ENCODE measurements around the gene GRAMD2A.

The GRAMD2A gene

GRCh38 chr15:72207558-72208085 lies 10.0 kb upstream of the GRAMD2A start:
- ChIA-PET POLR2A (interaction anchor here (1.1 kb wide), 1 partner anchor 19 kb away, joined by 3 read pairs; no protein-coding TSS in a partner anchor), CTCF (interaction anchor here (1.4 to 2.7 kb wide), 2 partner anchors 9 to 19 kb away, joined by 5 to 15 read pairs; no protein-coding TSS in a partner anchor)
- no peak for DNase-seq (ENCODE audit: extremely low spot score)
- no peak for TF ChIP-seq CTCF (IDR thresholded peaks at IDR 0.05; ENCODE audit: control extremely low read depth, extremely low read depth, low read depth, missing control alignments)

DNA sequence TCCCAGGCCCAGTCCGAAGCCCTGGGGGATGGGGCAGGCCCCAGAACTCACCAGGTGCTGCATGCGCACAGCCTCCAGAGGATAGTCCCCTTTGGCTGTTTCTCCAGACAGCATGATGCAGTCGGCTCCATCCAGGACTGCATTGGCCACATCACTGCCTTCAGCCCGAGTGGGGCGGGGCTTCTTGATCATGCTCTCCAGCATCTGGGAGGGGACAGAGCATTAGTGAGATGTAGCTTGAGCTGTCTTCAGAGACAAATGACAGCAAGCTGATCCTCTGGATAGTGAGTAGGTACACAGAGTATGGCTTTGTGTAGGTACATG lies 9.1 kb upstream of the GRAMD2A start:
- ChIA-PET CTCF (interaction anchor here (1.4 to 1.9 kb wide), 2 partner anchors 10 to 20 kb away, joined by 5 to 6 read pairs; no protein-coding TSS in a partner anchor), POLR2A (no interaction called here)
- TF ChIP-seq CTCF (IDR thresholded peaks at IDR 0.05; ENCODE audit: control extremely low read depth, extremely low read depth, low read depth, missing control alignments) = no peak

DNA sequence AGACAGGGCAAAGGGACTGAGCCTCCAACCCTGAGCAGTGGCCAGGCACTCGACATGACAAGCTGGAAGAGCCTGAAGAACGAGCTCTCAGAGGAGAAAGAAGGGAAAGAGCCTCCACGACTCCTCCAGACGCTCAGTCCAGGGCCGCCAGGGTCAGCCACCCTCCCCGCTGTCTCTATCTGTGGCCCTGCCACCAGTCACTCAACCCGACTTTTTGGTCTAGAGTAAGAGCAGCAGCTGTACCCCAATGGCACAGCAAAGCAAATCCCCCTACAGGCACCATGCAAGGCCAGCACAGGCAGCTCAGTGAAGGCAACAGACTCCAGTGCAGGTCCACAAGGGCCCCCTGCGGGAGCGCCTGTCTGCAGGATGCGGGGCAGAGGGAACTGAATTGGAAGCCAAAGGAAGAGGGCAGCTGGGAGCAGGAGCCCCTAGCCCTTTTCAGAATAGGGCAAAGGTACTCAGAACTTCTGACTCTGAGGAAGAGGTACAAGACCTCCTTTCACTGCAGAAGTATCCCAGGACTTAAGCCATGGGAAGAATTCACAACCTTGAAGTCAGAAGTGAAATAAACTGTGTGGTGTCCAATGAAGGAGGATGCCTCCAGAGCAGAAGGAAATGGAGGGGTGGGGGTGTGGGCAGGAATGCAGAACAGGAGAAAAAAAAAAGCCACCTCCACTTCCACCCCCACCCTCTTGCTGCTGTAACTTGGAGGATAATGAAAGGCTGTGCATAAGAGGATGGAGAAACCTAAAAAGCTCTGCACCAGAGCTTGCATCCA lies 8.5 kb upstream of the GRAMD2A start:
- TF ChIP-seq CTCF (IDR thresholded peaks at IDR 0.05; ENCODE audit: control extremely low read depth, extremely low read depth, low read depth, missing control alignments) = no peak
- no peak for DNase-seq (ENCODE audit: extremely low spot score)
- POLR2A ChIA-PET = interaction anchor here (1.1 kb wide), 1 partner anchor 11 kb away, joined by 3 read pairs; no protein-coding TSS in a partner anchor
- CTCF ChIA-PET = interaction anchor here (1.4 to 1.9 kb wide), 2 partner anchors 11 to 21 kb away, joined by 5 to 6 read pairs; no protein-coding TSS in a partner anchor

More for the DNA sequence above, 9.1 kb upstream of the GRAMD2A start:
- no peak for DNase-seq (ENCODE audit: extremely low spot score)

- TF ChIP-seq CTCF (IDR thresholded peaks at IDR 0.05; ENCODE audit: control extremely low read depth, extremely low read depth, low read depth, missing control alignments) = no peak
- ChIA-PET CTCF (interaction anchor here (0.7 to 1.9 kb wide), 2 partner anchors 11 to 22 kb away, joined by 3 to 6 read pairs; no protein-coding TSS in a partner anchor), POLR2A (interaction anchor here (1.1 kb wide), 1 partner anchor 12 kb away, joined by 3 read pairs; no protein-coding TSS in a partner anchor)
- no peak for DNase-seq (ENCODE audit: extremely low spot score)
These were observed 7.7 kb upstream of the GRAMD2A start for GRCh38 chr15:72205273-72205672.

DNA sequence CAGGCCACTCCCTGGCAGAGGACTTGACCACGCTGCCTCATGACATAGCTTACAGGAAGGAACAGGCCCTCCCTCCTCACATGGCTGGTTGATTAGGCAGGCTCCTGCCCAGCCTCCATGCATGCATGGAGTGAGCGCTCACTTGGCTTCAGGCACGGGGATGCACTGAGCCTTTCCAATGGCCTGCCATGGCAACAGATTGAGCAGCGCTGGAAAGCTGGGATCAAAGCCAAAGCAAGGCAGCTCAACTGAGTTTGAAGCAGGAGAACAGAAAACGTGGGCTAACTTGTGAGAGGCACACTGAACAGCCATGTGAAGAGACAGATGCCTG lies 5.9 kb upstream of the GRAMD2A start:
- TF ChIP-seq CTCF (IDR thresholded peaks at IDR 0.05; ENCODE audit: control extremely low read depth, extremely low read depth, low read depth, missing control alignments) = no peak
- ChIA-PET POLR2A (no interaction called here), CTCF (interaction anchor here (1.3 kb wide), 1 partner anchor 24 kb away, joined by 6 read pairs; no protein-coding TSS in a partner anchor)
- DNase-seq (ENCODE audit: extremely low spot score) = no peak

- no peak for TF ChIP-seq CTCF (IDR thresholded peaks at IDR 0.05; ENCODE audit: control extremely low read depth, extremely low read depth, low read depth, missing control alignments)
- no peak for DNase-seq (ENCODE audit: extremely low spot score)
- CTCF ChIA-PET = interaction anchor here (1.3 kb wide), 1 partner anchor 24 kb away, joined by 6 read pairs; no protein-coding TSS in a partner anchor
- POLR2A ChIA-PET = no interaction called here
These were observed 5.4 kb upstream of the GRAMD2A start for GRCh38 chr15:72202801-72203506.

Measured in GM10248 (cell line).